ENCODE results near the gene CNBD2.
"Not testable (repeated sequence)": the region's sequence is repeated elsewhere in the genome, so short reads cannot be mapped to it uniquely, and the experiment has no call there.

Gene CNBD2

DNA sequence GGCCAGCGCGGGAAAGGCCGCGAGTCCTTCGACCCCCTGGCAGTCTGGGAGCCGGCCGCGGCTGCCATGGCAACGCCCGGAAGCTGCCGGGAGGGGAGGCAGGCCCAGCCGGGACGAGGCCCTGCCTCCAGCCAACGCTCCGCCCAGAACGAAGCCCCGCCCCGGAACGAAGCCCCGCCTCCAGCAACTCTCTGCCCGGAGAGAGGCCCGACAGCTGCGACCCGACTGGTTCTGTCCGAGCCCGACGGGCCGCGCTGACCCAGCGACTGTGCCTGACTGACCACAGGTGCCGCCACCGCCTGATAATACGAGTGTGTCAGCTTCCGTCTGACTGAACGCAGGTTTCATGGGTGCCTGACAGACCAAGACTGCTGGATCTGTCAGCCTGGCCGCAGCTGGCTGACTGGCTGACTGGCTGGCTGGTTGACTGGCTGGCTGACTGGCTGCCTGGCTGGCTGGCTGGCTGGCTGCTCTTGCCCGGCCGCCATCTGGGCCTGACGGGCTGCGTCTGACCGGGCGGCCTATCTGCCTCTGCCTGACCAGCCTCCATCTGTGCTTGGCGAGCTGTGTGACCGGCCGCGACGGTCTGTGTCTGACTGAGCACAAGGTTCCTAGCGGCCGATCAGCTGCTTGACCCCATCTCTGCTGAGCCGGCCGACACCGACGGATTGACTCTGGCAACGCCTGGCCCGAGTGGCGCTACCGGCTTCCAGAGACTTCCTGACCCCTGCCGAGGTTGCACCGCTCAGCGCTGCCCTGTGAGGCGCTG lies 96.5 kb downstream of the CNBD2 start:
- peak; percentile 94 for DNase-seq

DNA sequence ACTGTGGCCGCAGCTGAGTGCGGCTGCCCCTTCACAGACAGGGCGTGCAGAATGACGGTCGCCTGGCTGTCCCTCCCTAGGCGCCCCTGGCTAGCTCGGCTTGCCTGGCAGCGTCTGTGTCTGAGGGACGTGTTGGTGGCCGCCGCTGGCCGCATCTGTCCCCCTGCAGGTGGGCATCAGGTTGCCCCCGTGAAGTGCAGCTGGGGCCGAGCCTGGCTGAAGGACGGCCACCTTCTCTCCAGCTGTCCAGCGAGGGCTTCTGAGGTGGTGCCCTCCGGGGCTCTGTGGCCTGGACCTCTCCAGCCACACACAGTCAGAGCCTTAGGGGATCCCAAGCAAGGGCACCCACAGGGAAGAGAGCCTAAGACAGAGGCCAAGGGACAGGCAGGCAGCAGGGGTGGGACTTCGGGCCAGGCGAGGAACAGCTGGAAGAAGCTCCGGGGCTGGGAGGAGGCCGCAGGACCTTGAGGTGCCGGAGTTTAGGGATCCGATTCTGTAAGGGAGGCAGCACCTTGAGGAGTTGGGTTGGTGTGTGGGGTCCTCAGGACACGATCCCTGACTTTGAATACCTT lies 97.1 kb downstream of the CNBD2 start:
- DNase-seq = no peak

DNA sequence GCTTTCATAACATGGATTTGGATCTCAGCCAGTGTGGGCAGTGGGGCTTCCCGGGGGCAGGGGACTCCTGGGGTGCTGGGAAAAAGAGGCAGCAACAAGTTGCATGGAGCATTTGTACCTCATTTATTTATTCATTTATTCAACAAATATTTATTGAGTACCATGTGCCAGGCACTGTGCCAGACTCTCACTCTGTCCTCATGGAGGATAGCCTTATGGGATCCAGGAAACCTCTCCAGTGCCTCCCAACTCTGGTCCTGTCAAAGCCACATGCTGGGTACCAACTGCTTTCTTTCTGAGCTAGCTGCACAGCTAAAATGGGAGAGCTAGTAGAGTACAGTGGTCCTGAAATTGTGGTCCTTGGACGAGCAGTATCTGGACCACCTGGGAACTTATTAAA lies 98.4 kb downstream of the CNBD2 start:
- DNase-seq = peak; percentile 71

DNA sequence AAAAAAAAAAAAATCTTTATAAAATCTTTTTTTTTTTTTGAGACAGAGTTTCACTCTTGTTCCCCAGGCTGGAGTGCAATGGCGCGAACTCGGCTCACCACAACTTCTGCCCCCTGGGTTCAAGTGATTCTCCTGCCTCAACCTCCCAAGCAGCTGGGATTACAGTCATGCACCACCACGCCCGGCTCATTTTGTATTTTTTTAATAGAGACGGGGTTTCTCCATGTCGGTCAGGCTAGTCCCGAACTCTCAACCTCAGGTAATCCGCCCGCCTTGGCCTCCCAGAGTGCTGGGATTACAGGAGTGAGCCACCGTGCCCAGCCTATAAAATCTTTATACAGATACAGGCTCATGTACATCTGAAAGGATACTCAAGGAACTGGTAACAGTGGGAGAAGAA lies 100.1 kb downstream of the CNBD2 start:
- not testable (repeated sequence) for DNase-seq

DNA sequence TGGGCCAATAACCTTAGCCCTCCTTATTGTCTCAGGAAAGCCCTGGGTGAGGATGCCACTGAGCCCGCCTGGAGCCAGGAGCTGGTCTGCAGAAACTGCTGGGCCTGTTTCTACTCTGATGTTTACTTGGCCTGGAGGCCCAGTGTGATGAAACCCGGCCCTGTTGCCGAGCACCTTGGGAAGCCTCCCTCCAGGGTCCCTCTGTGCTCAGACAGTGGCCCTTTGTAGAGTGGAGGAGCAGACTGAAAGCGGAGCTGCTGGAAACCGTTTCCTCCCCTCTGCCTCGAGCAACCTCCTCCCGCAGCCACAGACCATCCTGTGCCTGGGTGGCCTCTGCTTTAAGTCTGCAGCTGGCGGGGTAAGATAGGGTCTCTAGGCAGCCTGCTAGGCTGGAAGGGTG lies 102.1 kb downstream of the CNBD2 start:
- no peak for DNase-seq

DNA sequence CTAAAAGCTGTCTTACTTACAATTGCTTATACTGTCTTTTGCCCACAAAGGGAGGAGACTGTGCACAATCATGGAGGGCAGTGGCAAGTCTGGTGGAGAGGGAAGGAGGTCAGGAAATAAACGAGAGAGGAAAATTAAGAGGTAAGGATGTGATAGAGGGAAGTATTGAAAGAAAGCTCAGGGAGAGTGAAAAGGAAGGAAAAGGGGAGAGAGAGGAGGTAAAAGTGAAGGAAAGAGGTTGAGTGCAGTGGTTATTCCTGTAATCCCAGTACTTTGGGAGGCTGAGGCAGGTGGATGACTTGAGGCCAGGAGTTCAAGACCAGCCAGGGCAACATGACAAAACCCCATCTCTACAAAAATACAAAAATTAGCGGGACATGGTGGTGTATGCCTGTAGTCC lies 103.5 kb downstream of the CNBD2 start:
- no peak for DNase-seq

DNA sequence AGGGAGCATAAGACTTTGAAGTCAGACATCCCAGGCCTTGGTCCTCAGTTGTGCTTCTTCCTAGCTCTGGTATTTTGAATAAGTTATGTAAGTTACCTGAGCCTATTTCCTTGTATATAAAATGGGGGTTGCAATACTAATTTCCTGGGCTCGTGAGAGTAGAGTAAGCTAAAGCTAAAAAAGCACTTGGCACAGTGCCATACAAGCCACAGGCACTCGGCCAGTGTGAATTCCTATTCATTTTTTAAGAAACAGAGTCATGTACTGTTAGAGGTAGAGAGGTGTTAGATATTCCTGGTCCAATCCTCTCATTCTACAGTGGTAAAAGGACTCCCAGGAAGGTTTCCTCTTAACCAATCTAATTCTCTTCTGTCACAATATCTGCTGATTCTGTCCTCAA lies 106.6 kb downstream of the CNBD2 start:
- DNase-seq = no peak

DNA sequence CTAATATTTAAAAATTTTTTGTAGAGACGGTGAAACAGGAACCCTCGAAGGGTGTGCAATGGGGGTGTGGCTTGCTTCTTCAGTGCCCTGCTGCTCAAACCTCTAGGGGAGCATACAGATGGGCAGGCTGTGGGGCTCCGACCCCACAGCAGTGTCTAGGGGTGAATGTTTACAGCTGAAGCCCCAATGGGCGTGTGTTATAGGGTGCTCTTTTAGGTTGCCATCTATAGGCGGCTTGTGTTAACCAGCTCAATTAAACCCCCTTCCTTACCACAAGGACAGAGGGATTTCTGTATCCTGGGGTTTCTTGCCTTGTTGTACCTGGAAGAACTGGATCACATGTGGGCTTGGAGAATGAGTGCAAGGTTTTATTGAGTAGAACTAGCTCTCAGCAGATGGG lies 109.4 kb downstream of the CNBD2 start:
- DNase-seq = not testable (repeated sequence)

DNA sequence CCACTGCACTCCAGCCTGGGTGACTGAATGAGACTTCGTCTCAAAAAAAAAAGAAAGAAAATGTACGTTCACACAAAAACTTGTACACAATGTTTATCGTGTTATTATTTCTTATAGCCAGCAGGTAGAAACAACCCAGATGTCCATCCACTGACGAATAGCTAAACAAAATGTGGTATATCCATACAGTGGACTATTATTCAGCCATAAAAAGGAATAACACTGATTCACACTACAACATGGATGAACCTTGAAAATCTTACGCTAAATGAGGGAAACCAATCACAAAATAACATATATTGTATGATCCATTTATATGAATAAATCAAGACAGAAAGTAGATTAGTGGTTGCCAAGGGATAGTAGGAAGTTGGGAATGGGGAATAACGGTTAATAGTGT lies 111.1 kb downstream of the CNBD2 start:
- DNase-seq = no peak

DNA sequence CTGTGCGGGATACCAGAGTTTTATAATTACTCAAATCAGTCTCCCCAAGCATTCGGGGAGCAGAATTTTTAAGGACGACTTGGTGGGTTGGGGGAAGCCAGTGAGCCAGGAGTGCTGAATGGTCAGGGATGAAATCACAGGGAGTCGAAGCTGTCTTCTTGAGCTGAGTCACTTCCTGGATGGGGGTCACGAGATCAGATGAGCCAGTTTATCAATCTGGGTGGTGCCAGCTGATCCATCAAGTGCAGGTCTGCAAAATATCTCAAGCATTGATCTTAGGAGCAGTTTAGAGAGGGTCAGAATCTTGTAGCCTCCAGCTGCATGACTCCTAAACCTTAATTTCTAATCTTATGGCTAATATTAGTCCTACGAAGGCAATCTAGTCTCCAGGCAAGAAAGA lies 111.6 kb downstream of the CNBD2 start:
- DNase-seq = not testable (repeated sequence)

All from NCI-H345 (cell line).